HepG2 (cell line): ENCODE measurements around the gene DSCAML1. TPM values are rescaled to one million over a fixed set of nuclear protein-coding genes. Genes with fewer than 3 reads are reported as not detected.

Source experiments
- ATAC-seq: fragments of 200-7000 bp; cut with Tn5 transposase; 3 replicates; pipeline ENCODE4 v1.9.1; 2020; ENCODE audit warnings: mild to moderate bottlenecking, moderate library complexity
- BruUV-seq: library from RNA; stranded (reverse); fragments of 400-500 nt; replicated peaks from 2 replicates; lab custom pipeline; 2021; lab: Mats Ljungman, UMichigan
- CTCF ChIA-PET: fragments of 300-600 bp; formaldehyde crosslinking; extraction: SDS; loops from one replicate; lab custom pipeline; 2021; ENCODE audit warnings: low total read pairs, inconsistent platforms, low intra/inter-chr PET ratio; lab: Yijun Ruan, JAX
- POLR2A ChIA-PET: fragments of 350-600 bp; sonication (Branson Sonifier 250); formaldehyde crosslinking; loops from one replicate; lab custom pipeline; 2020; ENCODE audit warnings: antibody characterized with exemption, inconsistent platforms; lab: Yijun Ruan, JAX
- DNase-seq: peaks from one replicate; pipeline ENCODE4 v3.0.0-alpha.2; 2015; ENCODE audit warnings: low spot score
- FAIRE-seq: peaks from 3 replicates; lab custom pipeline; 2011; peaks lifted over from hg19 to GRCh38; lab: Jason Lieb, UNC
- H2AFZ ChIP-seq: one replicate; pipeline ENCODE4 v1.6.1; 2011; ENCODE audit warnings: low read length, inconsistent platforms
- H3K27ac ChIP-seq: fragments of 300-600 bp; 3 replicates; pipeline ENCODE4 v1.8.0; 2011; ENCODE audit warnings: mixed run types, mild to moderate bottlenecking, mixed read lengths, low read length, inconsistent platforms; ENCODE audit not compliant: insufficient read depth; ENCODE audit errors: extremely low read length
- H3K27me3 ChIP-seq, 2 experiments: fragments of 200-600 bp in 1 of 2; 2 replicates in 1 of 2; 3 replicates in 1 of 2; pipeline versions ENCODE4 v1.6.0 to v1.8.0; 2011; ENCODE audit warnings: low read length in 2 of 2, mild to moderate bottlenecking in 2 of 2, moderate library complexity in 2 of 2, inconsistent platforms in 1 of 2; ENCODE audit not compliant: insufficient read depth in 2 of 2, control insufficient read depth in 1 of 2
- H3K36me3 ChIP-seq, 2 experiments: fragments of 200-600 bp in 1 of 2; replicated peaks in 1 of 2; 2 replicates in 1 of 2; 3 replicates in 1 of 2; pipeline versions ENCODE4 v1.5.1 to v1.8.0; 2011; ENCODE audit warnings: low read length in 2 of 2, inconsistent platforms in 1 of 2; ENCODE audit not compliant: insufficient read depth in 2 of 2, control insufficient read depth in 1 of 2
- H3K4me1 ChIP-seq: 2 replicates; pipeline ENCODE4 v1.5.1; 2012; ENCODE audit warnings: low read length, inconsistent platforms; ENCODE audit not compliant: insufficient read depth
- H3K4me2 ChIP-seq: 2 replicates; pipeline ENCODE4 v1.6.0; 2011; ENCODE audit warnings: low read depth, low read length, inconsistent platforms
- H3K4me3 ChIP-seq, 3 experiments: fragments of 200-600 bp in 1 of 3; sonication (generic), shearing (Covaris generic) in 1 of 3; replicated peaks in 1 of 3; 2 replicates each; pipeline ENCODE4 v1.5.1; 2011 to 2016; ENCODE audit warnings: low read length in 3 of 3, inconsistent platforms in 2 of 3, low read depth in 2 of 3, mild to moderate bottlenecking in 2 of 3, control low read depth in 1 of 3, mixed read lengths in 1 of 3; ENCODE audit not compliant: insufficient read depth in 1 of 3
- H3K79me2 ChIP-seq: one replicate; pipeline ENCODE4 v1.6.1; 2011; ENCODE audit warnings: low read length, inconsistent platforms; ENCODE audit not compliant: insufficient read depth
- H3K9ac ChIP-seq: 2 replicates; pipeline ENCODE4 v1.6.0; 2011; ENCODE audit warnings: mild to moderate bottlenecking, low read depth, low read length, inconsistent platforms; ENCODE audit not compliant: insufficient read depth
- H3K9me3 ChIP-seq: 2 replicates; pipeline ENCODE4 v1.5.1; 2012; ENCODE audit warnings: mild to moderate bottlenecking, low read length
- H4K20me1 ChIP-seq: 2 replicates; pipeline ENCODE4 v1.6.0; 2011; ENCODE audit warnings: inconsistent platforms, mild to moderate bottlenecking, low read length, moderate library complexity; ENCODE audit not compliant: insufficient read depth
- GPN1 ChIP-seq: sonication (generic); formaldehyde crosslinking; IDR thresholded peaks from 2 replicates; pipeline ENCODE4 v1.5.1; 2020; ENCODE audit warnings: missing genetic modification reagents, borderline replicate concordance
- MBNL3 ChIP-seq: fragments of 250-450 bp; sonication (Bioruptor Pico); conservative IDR thresholded peaks from 2 replicates; pipeline ENCODE4 v1.8.0; 2022; ENCODE audit warnings: mild to moderate bottlenecking, inconsistent platforms
- NR2F6 ChIP-seq, 2 experiments: IDR thresholded peaks; 2 replicates each; pipeline ENCODE4 v1.6.1; 2016; ENCODE audit warnings: antibody characterized with exemption in 1 of 2, mild to moderate bottlenecking in 1 of 2
- RCOR2 ChIP-seq: IDR thresholded peaks from 2 replicates; pipeline ENCODE4 v1.6.1; 2016; ENCODE audit warnings: missing biosample characterization, missing genetic modification reagents
- SP140L ChIP-seq: sonication (generic); formaldehyde crosslinking; IDR thresholded peaks from 2 replicates; pipeline ENCODE4 v1.4.0; 2020; ENCODE audit warnings: missing genetic modification reagents, borderline replicate concordance
- ZNF724P ChIP-seq: sonication (generic); formaldehyde crosslinking; IDR thresholded peaks from 2 replicates; pipeline ENCODE4 v1.8.0; 2022; ENCODE audit warnings: missing genetic modification reagents, borderline replicate concordance
- ZNF891 ChIP-seq: sonication (generic); formaldehyde crosslinking; IDR thresholded peaks from 2 replicates; pipeline ENCODE4 v1.5.0; 2020; ENCODE audit warnings: mild to moderate bottlenecking, missing genetic modification reagents
- ZSCAN20 ChIP-seq: sonication (generic); formaldehyde crosslinking; IDR thresholded peaks from 2 replicates; pipeline ENCODE4 v1.4.0; 2020; ENCODE audit warnings: missing genetic modification reagents, mild to moderate bottlenecking, borderline replicate concordance
- WGBS: methylation state at CpG from one replicate; pipeline ENCODE4 v1.1.6; 2017; ENCODE audit warnings: low lambda C conversion rate; 5-methylcytosine and 5-hydroxymethylcytosine counted together
- in situ Hi-C: cut with HindIII; loops from 2 replicates; pipeline ENCODE4 v1.10.0; 2017; ENCODE audit warnings: low pct_unique_long_range_greater_than_20kb; ENCODE audit not compliant: extremely low pct_ligation_motif_present
- intact Hi-C: fragments of 100-400 bp; cut with micrococcal nuclease; formaldehyde crosslinking; loops from one replicate; pipeline ENCODE4 v1.10.0; 2022; ENCODE audit not compliant: unreplicated experiment
- polyA plus RNA-seq, 8 experiments: library from polyadenylated mRNA; depleted of rRNA in 3 of 8; stranded (reverse) in 7 of 8; unstranded in 1 of 8; fragments of >200 nt; fragmentation: Illumina TruSeq in 4 of 8; extraction: Trizol in 4 of 8; gene quantifications; 2 replicates each; pipeline versions ENCODE4 v1.2.1 to v1.2.3, GENCODE V29; 2011 to 2016; ENCODE audit warnings: low read depth in 4 of 8, missing spikeins in 1 of 8, mixed read lengths in 1 of 8; ENCODE audit not compliant: insufficient read depth in 1 of 8
- total RNA-seq, 5 experiments: library from RNA; depleted of rRNA; stranded (reverse); fragments of >200 nt; fragmentation: Illumina TruSeq; extraction: Trizol; gene quantifications; 2 replicates each; pipeline ENCODE4 v1.2.3, GENCODE V29; 2016; ENCODE audit warnings: low read depth in 1 of 5
- TF ChIP-seq, protein P1 (sequence below): IDR thresholded peaks from 2 replicates; pipeline ENCODE4 v1.6.1; 2016; ENCODE audit warnings: low read depth, control low read depth
- TF ChIP-seq, protein P2 (sequence below): sonication (generic); formaldehyde crosslinking; IDR thresholded peaks from 2 replicates; pipeline ENCODE4 v1.4.0; 2020; ENCODE audit warnings: mild to moderate bottlenecking, missing genetic modification reagents

DSCAML1 gene
- total and polyA plus RNA-seq, 2 of the 13 experiments (the other 11 are each of a cell fraction or from before 2014, with no cell fraction given): 0.29 to 0.40 TPM

DNA sequence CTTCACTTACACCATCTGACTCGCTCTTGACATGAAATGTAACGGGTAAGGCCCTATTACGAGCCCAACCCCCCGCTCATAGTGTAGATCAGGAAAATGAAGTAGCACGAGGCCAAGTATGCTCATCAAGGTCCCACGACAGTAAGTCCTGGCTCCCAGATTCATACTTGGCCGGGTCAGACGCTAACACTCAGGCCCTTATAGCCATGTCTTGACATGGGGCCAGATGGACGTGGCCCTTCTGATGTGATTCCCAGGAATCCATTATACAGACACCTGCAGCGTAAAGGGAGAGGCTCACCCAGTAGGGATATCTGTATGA, 294.3 kb downstream of the DSCAML1 start:
- no peak for ATAC-seq
- FAIRE-seq: no peak
- 31% methylated on average over 7 of the region's 10 CpGs for WGBS
- ChIA-PET POLR2A (no interaction called here), CTCF (no interaction called here)
- no TSS peak for BruUV-seq
- no peak overlapping the region for H3K27ac ChIP-seq
- H3K4me2 ChIP-seq: no peak overlapping the region
- H4K20me1 ChIP-seq: no peaks in the 10 kb centered on the region
- no peak overlapping the region for H3K4me3 ChIP-seq
- H3K4me1 ChIP-seq: no peaks in the 10 kb centered on the region
- peaks cover 2 to 13% of the 10 kb centered on the region in 2 experiments; a peak in 3 of 5 replicates for H3K27me3 ChIP-seq
- no peaks in the 10 kb centered on the region for H3K36me3 ChIP-seq
- in situ Hi-C loops (no loop called here), intact Hi-C loops (no loop called here)
- no peak for TF ChIP-seq GPN1
- no peak for TF ChIP-seq SP140L (CRISPR knock-in tag)
- TF ChIP-seq ZNF724P (CRISPR knock-in tag): no peak
- no peak for TF ChIP-seq MBNL3 (CRISPR knock-in tag)
- TF ChIP-seq, protein P1, sequence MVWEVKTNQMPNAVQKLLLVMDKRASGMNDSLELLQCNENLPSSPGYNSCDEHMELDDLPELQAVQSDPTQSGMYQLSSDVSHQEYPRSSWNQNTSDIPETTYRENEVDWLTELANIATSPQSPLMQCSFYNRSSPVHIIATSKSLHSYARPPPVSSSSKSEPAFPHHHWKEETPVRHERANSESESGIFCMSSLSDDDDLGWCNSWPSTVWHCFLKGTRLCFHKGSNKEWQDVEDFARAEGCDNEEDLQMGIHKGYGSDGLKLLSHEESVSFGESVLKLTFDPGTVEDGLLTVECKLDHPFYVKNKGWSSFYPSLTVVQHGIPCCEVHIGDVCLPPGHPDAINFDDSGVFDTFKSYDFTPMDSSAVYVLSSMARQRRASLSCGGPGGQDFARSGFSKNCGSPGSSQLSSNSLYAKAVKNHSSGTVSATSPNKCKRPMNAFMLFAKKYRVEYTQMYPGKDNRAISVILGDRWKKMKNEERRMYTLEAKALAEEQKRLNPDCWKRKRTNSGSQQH: no peak
- no peak for TF ChIP-seq ZNF891
- no peaks in the 10 kb centered on the region for H3K79me2 ChIP-seq
- no peak overlapping the region for H3K9ac ChIP-seq
- no peaks in the 10 kb centered on the region for H3K9me3 ChIP-seq
- DNase-seq: no peak
- no peak overlapping the region for H2AFZ ChIP-seq

DNA sequence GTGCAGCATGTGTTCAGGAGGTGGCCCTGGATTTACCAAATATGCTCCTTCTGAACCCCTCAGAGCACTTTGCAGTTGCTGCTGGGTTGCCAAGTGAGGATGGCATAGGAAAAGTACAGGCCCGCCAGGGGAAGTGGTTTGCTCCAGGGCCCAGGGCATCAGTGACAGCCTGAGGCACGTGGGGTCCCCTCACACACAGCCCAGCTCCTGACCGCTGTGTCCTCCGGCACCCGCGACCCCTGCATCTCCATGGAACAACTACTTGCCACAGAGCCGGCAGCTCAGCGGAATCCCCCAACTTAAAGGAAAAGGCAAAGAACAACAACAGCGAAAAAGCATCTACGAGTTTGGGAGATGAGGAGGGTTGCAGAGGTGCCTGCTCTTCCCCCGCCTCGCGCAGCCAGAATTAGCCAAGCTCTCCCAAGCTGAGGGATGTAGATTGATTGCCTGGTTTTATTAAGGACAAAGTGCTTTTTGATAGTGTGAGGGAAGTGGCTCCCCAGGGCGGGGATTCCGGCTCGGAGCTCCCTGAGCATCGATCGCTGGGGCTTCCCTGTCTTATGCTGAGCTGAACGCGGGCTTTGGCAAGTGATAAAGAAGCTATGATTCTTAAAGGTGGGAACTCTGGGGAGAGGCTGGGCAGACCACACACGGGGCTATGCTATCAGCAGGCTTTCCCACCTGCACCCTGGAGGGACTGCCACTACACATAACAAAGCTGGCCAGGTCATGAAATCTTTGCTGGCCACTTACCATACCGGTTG, 294.8 kb downstream of the DSCAML1 start:
- Histone ChIP-seq H3K36me3 (no peaks in the 10 kb centered on the region), H3K4me2 (no peak overlapping the region), H3K4me1 (no peaks in the 10 kb centered on the region), H4K20me1 (no peaks in the 10 kb centered on the region), H3K9me3 (no peaks in the 10 kb centered on the region), H3K9ac (no peak overlapping the region), H2AFZ (no peak overlapping the region), H3K4me3 (no peak overlapping the region), H3K27ac (no peak overlapping the region), H3K27me3 (peaks cover 2 to 13% of the 10 kb centered on the region in 2 experiments; a peak in 3 of 5 replicates), H3K79me2 (no peaks in the 10 kb centered on the region)
- ATAC-seq (no peak), DNase-seq (no peak), FAIRE-seq (no peak)
- ChIA-PET CTCF (no interaction called here), POLR2A (no interaction called here)
- 54% methylated on average over 21 of the region's 22 CpGs for WGBS
- in situ Hi-C loops: no loop called here
- no TSS peak for BruUV-seq
- intact Hi-C loops: no loop called here
- TF ChIP-seq, protein P2, sequence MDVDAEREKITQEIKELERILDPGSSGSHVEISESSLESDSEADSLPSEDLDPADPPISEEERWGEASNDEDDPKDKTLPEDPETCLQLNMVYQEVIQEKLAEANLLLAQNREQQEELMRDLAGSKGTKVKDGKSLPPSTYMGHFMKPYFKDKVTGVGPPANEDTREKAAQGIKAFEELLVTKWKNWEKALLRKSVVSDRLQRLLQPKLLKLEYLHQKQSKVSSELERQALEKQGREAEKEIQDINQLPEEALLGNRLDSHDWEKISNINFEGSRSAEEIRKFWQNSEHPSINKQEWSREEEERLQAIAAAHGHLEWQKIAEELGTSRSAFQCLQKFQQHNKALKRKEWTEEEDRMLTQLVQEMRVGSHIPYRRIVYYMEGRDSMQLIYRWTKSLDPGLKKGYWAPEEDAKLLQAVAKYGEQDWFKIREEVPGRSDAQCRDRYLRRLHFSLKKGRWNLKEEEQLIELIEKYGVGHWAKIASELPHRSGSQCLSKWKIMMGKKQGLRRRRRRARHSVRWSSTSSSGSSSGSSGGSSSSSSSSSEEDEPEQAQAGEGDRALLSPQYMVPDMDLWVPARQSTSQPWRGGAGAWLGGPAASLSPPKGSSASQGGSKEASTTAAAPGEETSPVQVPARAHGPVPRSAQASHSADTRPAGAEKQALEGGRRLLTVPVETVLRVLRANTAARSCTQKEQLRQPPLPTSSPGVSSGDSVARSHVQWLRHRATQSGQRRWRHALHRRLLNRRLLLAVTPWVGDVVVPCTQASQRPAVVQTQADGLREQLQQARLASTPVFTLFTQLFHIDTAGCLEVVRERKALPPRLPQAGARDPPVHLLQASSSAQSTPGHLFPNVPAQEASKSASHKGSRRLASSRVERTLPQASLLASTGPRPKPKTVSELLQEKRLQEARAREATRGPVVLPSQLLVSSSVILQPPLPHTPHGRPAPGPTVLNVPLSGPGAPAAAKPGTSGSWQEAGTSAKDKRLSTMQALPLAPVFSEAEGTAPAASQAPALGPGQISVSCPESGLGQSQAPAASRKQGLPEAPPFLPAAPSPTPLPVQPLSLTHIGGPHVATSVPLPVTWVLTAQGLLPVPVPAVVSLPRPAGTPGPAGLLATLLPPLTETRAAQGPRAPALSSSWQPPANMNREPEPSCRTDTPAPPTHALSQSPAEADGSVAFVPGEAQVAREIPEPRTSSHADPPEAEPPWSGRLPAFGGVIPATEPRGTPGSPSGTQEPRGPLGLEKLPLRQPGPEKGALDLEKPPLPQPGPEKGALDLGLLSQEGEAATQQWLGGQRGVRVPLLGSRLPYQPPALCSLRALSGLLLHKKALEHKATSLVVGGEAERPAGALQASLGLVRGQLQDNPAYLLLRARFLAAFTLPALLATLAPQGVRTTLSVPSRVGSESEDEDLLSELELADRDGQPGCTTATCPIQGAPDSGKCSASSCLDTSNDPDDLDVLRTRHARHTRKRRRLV (CRISPR knock-in tag): no peak
- no peak for TF ChIP-seq NR2F6 (IDR thresholded peaks at IDR 0.05)
- no peak for TF ChIP-seq NR2F6 (CRISPR knock-in tag; IDR thresholded peaks at IDR 0.05)
- no peak for TF ChIP-seq ZSCAN20 (CRISPR knock-in tag)
- no peak for TF ChIP-seq RCOR2 (CRISPR knock-in tag)
